GM18520 (cell line): Measurements from ENCODE around the gene PTGIS.

Experiments
- ATAC-seq: cut with Tn5 transposase; IDR thresholded peaks from one replicate; pipeline ENCODE4 v1.9.1; 2021; ENCODE audit not compliant: unreplicated experiment

PTGIS gene

DNA sequence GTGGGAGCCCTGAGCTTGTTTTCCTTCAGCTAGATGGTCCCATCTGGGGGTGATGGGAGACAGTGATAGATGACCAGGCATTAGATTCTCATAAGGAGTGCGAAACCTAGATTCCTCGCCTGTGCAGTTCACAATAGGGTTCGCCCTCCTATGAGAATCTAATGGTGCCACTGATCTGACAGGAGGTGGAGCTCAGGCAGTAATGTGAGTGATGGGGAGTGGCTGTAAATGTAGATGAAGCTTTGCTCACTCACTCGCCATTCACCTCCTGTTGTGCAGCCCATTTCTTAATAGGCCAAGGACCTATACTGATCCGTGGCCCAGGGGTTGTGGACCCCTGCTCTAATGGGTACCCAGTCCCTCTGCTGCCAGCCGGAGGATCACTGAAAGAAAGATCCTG is 64.8 kb downstream of the PTGIS start:
- ATAC-seq: no peak

DNA sequence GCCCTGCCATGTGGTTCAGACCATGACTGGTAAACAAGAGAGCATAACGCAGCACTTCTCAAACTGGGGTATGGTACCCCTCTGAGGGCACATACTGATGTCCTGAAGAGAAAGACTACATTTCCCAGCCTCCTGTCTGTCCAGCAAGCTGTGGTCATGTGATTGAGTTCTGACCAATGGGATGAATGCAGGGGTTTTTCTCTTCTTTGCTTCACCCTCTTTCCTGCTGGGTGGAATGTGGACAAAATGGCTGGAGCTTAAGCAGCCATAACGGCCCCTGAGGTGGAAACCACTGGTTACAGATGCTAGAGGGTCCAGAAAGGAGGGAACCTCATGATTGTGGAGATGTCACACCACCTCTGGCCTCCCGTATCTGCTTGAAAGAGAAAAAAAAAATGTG is 66.0 kb downstream of the PTGIS start:
- no peak for ATAC-seq

DNA sequence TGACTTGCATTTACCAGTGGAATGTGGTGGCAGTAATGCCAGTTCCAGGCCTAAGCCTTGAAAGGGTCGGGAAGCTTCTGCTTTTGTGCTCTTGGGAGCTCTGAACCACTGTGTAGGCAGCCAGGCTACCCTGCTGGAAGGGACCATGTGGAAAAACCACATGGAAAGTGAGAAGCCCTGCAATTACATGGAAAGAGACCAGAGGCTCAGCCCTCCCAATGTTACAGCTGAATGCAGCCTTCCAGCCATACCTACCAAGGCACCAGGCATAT is 70.6 kb downstream of the PTGIS start:
- no peak for ATAC-seq

DNA sequence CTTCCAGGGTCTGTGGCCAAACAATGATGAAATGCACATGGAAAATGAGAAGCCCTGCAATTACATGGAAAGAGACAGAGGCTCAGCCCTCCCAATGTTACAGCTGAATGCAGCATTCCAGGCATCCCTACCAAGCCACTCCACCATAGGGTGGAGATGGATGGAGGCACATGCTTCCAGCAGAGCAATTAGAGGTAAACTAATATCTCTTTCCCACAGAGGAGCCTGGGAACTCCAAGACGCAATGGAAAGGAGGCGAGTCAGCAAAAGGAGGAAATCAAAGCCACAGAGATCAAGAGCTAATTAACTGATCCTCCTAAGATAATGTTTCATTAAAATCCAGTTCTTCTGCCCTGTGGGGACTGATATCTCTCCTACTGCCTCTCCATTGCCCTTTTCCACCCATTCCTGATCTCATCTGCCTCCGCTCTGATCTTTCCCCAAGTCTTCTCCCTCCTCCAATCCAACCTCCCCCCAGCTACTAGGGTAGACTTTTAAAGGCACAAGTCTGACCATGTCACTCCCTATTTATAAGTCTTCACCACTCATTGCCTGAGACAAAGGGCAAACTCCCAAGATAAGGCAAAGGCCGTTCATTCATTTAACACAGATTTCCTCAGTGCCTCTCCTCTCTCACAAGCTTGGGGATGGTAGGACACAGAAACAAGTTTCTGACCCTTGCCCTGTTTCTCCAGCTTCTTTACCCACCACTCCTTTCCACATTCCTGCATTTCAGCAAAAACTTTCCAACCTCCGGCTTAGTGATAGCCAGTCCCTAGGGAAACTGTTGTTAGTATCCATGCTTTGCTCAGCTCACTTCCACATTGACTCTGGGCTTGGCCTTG is 71.2 kb downstream of the PTGIS start:
- ATAC-seq: no peak

DNA sequence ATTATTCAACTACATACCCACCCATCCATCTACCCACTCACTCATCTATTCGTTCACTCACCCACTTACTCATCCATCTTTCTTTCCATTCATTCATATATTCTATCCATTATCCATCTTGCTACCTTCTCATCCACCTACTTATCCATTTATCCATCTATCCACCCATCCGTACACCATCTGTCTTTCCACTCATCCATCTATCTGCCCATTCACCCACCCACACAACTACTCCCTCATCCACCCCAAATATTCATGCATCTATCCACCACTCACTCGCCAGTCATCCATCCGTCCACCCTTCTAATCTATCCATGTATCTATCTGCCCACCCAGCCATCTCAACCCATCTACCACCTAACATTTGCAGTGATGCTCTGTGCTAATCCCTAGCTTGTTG is 71.9 kb downstream of the PTGIS start:
- ATAC-seq: no peak

DNA sequence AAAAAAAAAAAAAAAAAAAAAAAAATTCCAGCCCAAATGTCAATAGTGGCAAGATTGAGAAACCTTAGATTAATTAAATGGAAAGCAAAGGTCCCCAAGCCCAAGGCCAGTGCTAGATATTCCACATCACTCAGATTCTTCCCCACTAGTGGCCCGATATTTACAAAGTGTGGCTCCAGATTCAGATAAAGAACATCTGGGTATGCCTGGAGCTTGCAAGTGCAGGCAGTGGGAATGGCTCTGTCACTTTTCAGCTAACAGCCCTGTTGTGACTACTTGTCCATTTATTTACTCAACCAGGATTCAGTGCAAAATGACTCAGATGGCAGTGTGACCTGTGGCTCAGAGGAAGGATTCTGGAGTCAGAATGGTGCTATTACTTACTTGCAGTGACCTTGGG is 77.2 kb downstream of the PTGIS start:
- ATAC-seq: no peak

DNA sequence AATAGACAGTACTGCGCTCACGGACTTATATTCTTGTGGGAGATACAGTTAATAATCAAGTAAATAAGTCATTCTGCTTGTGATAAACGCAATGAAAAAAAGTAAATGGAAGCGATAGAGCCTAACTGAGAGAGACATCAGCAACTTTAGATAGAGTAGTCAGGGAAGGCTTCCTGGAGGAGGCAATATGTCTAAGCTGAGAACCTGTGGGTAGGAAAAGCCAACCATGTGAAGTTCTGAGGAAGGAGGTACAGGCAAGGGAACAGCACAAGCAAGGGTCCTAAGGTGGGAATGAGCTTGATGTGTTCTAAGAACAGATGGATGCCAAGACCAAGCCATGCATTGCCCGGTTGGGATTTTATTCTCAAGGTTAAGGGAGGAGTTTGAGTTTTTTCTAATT is 78.2 kb downstream of the PTGIS start:
- ATAC-seq: no peak

DNA sequence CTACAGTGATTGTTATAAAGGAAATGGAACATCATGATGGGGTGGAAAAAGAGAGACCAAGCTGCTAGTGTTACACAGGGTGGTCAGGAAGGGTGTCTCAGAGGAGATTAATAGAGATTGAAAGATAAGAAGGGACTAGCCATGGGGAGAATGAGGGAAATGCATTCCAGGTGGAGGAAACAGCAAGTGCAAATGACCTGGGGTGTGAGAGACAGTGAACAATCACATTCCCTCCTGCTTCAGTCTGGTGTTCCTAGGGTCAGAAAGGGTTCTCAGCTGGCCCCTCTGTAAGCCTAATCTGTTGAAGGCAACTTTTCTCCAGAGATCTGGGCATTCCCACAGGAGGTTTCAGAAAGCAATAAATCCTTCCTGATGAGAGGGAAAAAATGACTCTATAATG is 81.9 kb downstream of the PTGIS start:
- ATAC-seq: no peak

DNA sequence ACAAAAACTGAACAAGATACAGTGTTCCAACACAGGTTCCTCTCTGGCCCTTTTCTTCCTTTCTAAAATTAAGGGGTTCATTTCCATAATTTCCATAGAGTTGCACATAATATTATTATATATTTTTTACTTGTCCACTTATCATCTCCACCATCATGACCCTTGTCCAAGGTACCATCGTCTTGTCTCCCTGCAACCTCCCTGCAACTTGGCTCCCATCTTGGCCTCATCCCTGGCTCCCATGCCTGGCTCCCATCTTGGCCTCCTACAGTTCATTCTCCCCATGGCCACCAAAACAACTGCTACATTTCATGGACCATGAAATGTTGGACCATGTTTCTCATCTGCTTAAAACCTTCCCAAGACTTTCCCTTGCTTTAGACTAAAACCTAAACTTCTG is 82.4 kb downstream of the PTGIS start:
- no peak for ATAC-seq

DNA sequence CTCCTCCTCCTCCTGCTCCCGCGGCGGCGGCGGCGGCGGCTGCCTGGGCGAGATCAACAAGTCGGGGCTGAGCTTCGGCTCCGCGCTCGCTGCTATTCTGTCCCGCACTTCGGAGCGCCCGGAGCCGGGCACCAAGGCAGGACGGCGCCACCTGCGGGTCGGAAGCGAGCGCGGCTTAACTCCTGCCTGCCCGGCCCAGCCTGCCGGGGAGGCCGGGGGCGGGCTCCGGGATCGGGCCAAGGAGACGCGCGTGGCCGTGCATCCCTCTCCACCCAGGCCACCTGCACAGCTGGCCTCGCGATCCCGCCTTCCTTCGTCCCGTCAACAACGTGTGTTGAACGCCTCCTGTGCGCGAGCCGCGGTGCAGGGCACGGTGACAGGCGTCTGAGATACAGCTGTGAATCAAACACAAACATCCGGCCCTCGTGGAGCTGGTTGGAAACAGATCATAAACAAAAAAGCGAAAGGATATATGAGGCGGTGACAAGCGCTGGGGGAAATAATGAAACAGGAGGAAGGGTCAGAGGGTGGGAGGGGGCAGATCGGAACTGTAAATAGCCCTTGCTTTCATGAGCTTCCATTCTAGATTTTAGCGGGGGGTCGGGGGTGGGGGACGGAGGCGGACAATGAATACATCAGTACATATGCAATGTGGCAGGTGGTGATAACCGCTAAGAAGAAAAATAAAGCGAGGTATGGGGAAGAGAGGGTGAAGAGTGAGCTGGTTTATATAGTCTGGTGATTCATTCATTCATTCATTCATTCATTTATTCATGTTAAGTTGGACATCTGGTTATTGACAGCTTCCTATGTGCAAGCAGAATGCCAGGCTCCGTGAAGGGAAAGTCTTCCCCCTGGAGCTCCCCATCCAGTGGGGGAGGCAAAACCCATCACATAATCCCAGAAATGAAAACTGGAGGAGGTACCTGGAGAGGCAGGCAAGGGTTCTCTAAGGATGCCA is 83.5 kb downstream of the PTGIS start:
- no peak for ATAC-seq

DNA sequence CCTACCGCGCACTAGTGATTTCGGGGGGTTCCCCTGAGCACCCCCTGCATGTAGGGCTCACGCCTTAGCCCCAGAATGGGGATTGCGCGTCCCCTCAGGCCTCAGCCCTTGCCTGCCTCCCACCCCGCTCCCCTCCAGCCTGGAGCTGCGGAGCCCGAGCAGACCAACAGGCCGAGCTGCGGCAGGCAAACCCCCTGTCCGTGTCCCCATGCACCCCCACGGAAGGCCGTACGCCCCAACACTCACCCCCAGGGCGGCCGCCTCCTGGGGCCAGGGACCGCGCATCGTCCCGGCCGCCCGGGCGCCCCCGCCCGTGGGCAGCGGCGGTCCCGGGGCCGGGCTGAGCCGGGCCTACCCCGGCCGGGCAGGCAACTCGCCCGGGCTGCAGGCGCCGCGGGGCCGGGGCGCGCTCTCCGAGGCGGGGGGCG is 84.2 kb downstream of the PTGIS start:
- ATAC-seq: no peak

DNA sequence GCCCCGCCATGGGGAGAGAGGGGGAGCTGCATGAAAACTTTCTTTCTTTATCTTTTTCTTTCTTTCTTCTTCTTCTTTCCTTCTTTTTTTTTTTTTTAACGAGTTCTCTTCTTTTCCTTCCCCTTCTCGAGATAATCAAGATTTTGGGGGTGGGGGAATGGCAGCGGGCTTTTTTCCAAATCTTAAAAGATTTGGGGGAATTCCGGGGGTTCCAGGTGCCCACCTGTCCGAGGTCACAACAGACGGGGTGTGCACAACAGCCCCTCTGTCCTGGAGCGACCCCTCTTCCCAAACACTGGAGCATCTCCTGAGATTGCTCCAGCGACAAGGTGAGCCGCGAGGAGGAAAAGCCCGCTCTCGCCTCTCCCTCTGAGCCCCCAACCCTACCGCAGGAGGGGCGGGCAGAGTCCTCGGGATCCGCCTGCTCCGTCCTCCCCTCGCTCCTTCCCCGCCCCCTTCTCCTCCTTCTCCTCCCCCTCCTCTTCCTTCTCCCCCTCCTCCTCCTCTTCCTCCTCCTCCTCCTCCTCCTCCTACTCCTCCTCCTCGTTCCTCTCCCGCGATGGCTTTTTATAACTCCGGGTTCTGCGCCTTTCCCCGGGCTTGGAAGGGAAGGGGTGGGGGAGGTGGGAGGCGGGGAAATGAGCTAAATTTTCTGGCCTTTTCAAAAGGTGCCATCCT is 84.8 kb downstream of the PTGIS start:
- no peak for ATAC-seq

DNA sequence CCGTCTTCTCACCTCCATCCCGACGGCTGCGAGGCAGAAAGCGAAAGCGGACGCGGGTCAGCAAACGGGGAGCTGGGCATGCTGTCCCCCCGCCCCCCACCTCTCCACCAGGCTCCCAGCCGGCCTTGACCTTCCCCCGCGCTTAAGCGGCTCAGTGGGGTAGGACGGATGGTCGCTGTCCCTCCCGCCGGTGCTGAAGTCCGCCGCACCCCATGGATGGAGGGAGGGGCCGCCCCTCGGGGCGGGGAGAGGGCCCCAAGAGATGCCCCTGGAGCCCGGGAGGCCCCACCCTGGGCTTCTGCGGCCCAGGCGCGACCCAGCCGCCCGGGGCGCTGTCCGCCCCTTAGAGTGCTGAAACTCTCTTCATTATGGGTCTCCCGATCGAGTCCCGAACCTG is 85.3 kb downstream of the PTGIS start, which contains the start of gene KCNB1:
Gene KCNB1, minus strand, starts transcription at position 48 of the 397 bp plus-strand sequence. CDS start 188 bp downstream, outside the sequence.
- ATAC-seq: no peak

DNA sequence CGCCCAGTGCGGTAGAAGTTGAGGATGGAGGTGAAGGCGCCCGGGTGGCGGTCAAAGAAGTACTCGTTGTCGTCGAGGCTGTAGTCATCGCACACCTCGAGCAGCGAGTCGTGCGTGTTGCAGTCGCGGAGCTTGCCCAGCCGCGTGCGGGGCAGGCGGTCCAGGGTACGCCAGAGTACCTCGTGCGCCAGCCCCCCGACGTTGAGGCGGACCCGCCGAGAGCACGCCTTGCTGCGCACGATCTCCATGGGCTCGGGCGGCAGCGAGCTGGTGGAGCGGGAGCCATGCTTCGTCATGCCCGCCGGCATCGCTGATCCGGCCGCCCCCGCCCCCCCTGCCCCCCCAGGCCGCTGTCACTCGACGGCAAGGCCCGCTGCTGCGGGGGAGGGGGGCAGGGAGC is 85.8 kb downstream of the PTGIS start:
- ATAC-seq: no peak

DNA sequence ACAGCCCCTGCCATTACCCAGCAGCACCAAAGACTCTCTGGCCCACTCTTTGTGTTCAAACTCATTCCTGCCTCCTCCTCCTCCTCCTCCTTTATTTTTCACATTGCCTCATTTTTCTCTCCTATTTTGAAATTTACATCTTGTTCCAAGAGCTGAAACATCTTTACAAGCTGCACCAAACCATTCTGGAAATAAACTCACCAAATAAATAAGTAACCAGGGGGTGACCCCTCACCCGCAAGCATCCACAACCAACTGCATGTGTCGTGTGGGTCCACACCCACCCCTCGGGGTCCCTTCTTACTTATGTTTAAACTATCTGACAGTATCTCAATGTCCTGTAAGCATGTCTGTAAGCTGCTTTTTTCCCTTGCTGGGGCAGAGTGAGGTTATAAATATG is 86.8 kb downstream of the PTGIS start:
- no peak for ATAC-seq

DNA sequence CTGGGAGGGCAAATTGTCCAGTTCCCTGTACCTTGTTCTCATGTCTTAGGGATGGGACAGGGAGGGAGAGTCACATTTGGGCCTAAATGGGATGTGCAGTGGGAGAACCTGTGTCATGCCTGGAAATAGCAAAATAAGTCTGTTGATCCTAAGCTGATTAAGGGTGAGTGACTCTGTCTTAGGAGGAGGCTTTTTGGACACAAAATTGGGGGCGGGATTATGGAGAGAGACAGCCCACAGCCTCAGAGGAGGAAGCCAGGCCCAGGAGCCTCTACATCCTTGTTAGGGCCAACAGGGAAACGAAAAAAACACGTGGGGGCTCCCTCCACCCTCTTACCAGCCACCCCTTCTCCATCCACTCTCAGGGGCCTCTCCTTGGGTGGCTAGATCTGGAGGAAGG is 87.7 kb downstream of the PTGIS start:
- ATAC-seq: no peak

DNA sequence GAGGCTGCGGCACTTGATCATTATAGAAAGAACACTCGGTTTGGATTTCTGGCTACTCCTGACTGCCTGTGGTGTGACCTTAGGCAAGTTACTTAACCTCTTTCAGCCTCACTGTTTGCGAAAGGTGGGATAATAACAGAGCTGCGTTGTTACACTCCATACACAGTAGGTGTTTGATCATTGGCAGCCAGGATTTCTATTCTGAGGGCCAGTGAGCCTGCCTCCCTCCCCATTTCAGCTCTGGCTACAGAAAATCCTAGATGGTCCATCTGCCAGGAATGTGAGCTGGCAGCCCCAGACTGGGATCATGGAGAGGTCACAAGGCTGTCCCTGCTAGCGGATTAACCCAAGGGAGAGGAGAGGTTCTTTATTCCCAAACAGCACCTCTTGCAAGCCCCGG is 88.2 kb downstream of the PTGIS start:
- no peak for ATAC-seq

DNA sequence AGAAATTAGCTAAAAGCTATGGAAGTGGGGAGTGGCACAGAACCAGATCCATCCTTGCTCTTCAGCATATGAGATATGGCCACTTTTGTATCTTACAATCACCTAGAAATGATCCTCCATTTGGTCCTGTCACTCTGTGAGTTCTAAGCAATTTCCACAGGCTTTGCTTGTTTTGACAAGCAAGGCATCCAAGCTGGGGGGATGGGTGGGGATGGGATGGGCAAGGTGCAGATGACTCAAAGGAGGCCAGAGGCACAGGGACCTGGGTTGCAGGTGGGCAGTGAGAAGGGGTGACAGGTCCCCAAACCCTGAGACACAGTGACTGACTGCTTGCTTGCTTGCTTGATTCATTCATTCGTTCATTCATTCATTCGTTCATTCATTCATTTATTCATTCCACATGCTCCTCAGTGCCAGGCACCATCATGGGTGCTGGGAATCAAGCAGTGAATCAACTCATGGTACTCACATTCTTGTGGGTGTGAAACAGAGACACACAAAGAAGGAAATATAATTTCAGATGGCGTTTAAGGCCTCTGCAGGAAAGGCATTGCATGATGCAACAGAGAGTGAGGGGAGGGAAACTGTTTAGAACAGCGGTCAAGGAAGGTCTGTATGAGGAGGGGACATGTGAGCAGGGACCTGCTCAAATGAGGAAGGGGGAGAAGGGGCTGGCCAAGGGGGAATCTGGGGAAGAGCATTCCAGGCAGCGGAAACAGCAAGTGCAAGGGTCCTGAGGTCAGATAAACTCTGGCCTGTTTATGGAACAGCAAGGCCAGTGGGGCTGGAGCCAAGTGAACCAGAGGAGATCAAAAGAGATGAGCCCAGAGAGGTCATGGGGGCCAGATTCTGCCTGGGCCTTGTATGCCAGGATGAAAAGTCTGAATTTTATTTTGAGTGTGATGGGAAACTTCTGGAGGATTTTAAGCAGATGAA is 88.9 kb downstream of the PTGIS start:
- ATAC-seq: no peak

DNA sequence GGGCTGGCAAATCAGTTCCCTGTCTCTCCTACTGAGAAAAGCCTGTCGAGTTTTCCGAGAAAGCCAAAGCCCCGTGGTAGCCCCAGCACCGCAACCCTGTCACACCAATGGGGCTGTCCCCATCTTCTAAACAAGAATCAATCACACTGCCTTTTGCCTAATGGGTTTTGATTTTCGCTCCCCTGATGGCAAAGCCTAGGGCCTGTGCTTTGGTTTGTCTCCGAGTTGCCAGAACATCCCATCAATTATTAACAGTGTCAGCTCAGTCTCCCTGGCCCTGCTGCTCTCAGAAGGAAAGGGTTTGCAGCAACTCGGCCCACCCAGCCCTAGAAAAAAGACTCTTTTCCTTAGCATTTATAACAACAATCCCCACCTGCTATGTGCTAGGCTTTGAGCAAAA is 89.7 kb downstream of the PTGIS start:
- ATAC-seq: no peak

DNA sequence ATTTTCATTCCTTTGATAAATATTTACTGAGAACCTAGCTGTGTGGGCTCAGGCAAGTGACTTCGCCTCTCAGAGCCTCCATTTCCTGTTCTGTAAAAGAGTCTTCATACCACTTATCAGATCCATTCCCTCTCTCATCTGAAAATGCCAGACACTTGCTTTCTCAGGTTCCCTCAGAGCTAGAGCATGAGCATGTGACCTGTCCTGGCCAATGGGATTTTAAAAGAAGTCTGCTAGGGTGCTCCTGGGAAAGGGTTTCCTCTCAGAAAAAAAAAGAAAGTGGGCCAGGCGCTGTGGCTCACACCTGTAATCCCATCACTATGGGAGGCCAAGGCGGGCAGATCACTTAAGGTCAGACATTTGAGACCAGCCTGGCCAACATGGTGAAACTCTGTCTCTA is 90.7 kb downstream of the PTGIS start:
- no peak for ATAC-seq

DNA sequence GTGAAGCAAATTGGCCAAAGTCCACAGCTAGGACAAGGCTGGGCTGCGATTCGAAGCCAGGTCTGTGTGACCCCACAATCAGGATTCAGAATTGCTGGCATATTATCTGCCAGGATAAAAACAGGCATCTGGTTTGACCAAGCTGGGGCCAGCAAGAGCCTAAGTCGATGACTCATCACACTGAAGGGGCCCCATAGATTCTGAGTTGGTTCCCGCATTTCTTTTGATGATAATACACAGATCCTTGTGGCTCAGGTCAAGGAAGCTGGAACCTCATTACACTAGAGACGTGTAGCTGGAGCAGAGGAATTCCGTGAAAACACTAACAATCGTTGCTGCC is 92.0 kb downstream of the PTGIS start:
- no peak for ATAC-seq
